Fibroblast of villous mesenchyme (primary cell): ENCODE results near the gene LY6G6D. TPM values are rescaled to one million over a fixed set of nuclear protein-coding genes. Genes with fewer than 3 reads are reported as not detected.
A peak's percentile ranks its signal among the peaks of the same experiment; 100 is the strongest.

ENCODE experiments used
- DNase-seq: peaks from one replicate; pipeline ENCODE4 v3.0.0-alpha.2; 2010; ENCODE audit warnings: low read depth
- H3K4me3 ChIP-seq: 2 replicates; pipeline ENCODE4 v1.5.1; 2011; ENCODE audit warnings: low read depth, mild to moderate bottlenecking, low read length
- total RNA-seq: library from RNA; depleted of rRNA; stranded (reverse); fragments of >200 nt; gene quantifications from 2 replicates; pipeline ENCODE4 v1.2.3, GENCODE V29; 2012
- TF ChIP-seq, protein P1 (sequence below): IDR thresholded peaks from 2 replicates; pipeline ENCODE4 v1.5.1; 2012; ENCODE audit warnings: low read depth, mild to moderate bottlenecking, low read length; ENCODE audit not compliant: insufficient read depth

Gene LY6G6D
- total RNA-seq, 1 donor: not detected

DNA sequence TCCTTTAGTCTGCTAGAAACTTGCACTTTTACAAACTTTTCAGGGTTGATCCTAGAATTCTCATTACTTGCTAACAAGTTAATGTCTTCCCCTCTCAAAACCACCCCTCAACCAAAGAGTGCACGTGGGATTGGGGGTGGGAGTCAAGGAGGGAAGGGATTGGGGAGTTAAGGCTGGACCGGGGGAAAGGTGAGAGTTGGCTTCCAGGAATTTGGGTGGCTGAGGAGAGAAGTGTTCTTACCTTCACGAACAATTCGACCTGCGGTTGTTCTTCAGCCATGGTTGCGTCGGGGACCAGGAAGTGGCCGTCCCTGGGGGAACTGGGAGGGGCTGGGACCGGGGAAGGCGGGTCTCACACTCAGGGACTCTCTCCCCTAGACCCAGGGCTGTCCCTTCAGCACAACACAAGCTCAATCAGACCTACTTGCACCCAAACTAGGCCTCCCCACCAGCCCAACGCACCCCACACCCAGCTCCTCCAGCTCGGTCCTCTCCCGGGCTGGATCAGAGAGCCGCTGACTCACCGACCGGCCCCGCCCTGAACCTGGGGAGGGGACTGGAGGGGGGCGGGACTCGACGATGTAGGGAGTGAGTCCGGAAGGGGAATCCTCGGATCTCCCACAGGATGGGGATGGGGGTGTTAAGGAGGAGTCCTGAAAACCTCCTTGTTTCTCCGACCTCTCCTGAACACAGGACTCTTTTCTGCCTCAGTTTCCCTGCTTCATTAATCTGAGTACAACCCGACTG is 21.0 kb downstream of the LY6G6D start, which contains the start of gene CLIC1:
Gene CLIC1, minus strand, starts transcription at position 510 of the 747 bp plus-strand sequence. Its CDS starts 230 bp downstream, at position 280.
- DNase-seq: peak; percentile 80
- peak within 1 kb of the TSS; percentile 99 for H3K4me3 ChIP-seq
- TF ChIP-seq, protein P1, sequence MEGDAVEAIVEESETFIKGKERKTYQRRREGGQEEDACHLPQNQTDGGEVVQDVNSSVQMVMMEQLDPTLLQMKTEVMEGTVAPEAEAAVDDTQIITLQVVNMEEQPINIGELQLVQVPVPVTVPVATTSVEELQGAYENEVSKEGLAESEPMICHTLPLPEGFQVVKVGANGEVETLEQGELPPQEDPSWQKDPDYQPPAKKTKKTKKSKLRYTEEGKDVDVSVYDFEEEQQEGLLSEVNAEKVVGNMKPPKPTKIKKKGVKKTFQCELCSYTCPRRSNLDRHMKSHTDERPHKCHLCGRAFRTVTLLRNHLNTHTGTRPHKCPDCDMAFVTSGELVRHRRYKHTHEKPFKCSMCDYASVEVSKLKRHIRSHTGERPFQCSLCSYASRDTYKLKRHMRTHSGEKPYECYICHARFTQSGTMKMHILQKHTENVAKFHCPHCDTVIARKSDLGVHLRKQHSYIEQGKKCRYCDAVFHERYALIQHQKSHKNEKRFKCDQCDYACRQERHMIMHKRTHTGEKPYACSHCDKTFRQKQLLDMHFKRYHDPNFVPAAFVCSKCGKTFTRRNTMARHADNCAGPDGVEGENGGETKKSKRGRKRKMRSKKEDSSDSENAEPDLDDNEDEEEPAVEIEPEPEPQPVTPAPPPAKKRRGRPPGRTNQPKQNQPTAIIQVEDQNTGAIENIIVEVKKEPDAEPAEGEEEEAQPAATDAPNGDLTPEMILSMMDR: no peak

DNA sequence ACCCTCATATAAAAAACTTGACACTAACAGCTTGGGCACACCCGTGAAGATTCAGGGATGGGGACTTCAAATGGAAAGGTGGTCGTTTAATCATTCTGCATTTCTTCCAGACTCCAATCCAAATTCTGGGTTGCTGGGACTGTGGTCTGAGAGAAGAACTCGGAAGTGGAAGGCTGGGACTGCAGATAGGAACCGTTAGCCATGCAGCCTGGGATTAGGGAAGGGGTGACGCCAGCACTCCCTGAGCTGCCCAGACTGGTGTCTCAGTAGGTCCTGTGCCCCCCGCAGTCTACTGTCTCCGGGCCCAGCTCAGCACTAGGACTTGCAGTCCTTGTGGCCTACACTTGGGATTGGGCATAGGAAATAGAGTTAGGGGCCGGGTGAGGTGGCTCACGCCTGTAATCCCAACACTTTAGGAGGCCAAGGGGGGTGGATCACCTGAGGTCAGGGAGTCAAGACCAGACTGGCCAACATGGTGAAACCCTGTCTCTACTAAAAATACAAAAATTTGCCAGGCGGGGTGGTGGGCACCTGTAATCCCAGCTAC is 21.7 kb downstream of the LY6G6D start:
- no peak for DNase-seq
- TF ChIP-seq, protein P1: no peak

DNA sequence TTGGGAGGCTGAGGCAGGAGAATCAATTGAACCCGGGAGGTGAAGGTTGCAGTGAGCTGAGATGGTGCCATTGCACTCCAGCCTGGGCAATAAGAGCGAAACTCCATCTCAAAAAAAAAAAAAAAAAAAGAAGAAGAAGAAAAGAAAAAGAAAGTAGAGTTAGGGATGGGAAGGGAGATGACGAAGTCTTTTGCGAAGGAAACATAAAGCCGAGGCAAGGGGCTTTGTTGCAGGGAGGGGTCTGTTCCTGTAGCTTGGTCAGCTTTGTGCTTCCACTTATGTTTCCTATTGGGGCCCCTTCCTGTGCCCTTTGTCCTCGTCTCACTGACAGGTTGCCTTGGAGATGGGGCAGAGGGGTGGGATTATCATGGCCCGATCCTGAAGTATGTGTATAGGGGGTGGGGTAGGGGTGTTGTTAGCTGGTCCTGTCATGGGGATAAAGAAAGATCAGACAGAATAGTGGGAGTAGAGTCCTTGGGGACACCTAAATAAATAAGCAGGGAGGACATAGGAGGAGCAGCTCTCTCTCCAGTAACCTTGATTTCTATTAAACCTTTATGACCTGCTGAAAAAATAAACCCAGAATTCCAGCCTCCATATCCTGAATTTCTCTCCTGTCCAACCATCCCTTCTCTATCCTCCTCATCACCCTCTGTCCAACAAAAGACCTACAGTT is 22.3 kb downstream of the LY6G6D start:
- TF ChIP-seq, protein P1: no peak
- no peak for DNase-seq
- peak overlapping the region; percentile 5 for H3K4me3 ChIP-seq

More for the DNA sequence above, 21.7 kb downstream of the LY6G6D start:
- H3K4me3 ChIP-seq: peak overlapping the region; percentile 99

DNA sequence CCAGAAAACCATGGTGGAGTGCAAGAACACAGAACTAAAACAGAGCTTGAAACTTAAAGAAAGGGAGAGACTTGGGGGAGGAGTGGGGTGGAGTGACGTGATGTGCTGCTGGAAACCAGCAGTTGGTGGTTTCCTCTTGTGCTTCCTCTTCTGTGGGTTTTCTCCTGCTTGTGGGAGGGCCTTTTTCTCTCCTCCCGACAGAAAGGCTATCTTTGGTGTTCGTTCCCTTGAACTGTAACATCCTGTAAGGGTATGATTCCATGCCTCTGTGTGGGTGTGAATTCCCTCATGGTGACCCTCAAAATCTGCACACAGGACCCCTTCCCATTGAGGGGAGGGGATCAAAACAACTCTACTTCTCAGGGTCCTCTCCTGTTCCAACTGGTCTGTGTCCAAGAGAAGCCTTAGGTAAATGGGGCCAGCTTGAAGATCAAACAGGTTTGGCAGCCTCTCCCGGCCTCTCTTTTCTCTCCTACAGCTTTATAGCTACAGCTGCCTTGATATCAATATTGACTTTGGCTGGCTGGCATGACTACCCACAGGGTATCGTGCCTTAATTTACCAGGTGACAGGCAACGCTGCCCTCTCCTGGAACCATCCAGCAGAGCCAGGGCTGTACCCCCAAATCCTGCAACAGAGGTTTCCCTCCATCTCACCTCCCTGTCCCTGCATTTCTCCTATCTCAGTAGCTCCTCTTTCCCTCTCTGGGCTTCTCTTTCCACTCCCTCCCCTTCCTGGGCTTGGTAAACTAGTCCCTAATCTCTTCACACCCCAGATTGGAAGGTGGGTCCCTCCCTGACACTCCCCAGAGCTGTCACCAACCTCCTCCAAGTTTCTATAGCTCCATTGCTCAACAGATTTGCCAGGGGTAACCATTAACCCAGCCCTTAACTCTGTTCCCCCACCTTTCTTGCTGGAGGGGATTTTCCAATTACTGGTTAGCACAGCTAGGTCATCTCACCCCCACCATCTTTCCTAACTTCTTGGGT is 23.1 kb downstream of the LY6G6D start:
- DNase-seq: peak; percentile 84
- H3K4me3 ChIP-seq: peak overlapping the region; percentile 5
- TF ChIP-seq, protein P1: peak; percentile 33

DNA sequence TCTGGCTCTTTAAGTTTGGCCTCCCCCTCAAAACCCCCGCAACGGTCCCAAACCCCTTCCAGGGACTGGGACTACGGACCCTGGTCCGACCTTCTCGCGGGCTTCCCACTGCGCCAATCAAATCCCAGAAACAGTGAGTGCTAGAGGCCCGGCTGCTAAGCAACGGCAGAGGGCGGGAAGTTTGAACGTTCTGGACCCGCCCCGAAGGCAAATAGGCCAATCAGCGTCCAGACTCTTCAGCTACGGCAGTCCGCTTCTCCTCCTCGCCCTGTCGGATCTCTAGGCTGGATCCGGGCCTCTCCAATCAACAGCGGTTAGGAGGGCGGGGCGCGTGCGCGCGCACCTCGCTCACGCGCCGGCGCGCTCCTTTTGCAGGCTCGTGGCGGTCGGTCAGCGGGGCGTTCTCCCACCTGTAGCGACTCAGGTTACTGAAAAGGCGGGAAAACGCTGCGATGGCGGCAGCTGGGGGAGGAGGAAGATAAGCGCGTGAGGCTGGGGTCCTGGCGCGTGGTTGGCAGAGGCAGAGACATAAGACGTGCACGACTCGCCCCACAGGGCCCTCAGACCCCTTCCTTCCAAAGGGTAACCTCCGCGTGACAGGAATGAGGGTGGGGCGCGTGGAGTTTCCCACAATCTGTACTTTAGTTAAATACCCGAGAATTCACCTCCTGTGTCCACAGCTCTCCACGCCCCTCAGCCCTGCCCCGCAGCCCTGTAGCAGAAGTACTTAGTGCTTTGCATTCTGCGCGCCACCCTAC is 24.7 kb downstream of the LY6G6D start, which contains the start of gene MSH5:
Gene MSH5, plus strand, starts transcription at position 367 of the 758 bp plus-strand sequence. CDS start 462 bp downstream, outside the sequence.
- TF ChIP-seq, protein P1: no peak
- DNase-seq: peak; percentile 99
- H3K4me3 ChIP-seq: peak within 1 kb of the TSS; percentile 94
